Keratinocyte (primary cell): ENCODE results near the gene DNAH17. TPM values are rescaled to one million over a fixed set of nuclear protein-coding genes. Genes with fewer than 3 reads are reported as not detected.

Experiments
- DNase-seq: peaks from one replicate; pipeline ENCODE4 v3.0.0-alpha.2; 2011; ENCODE audit warnings: low read depth, missing footprints, low spot score
- FAIRE-seq: peaks from 2 replicates; lab custom pipeline; 2011; peaks lifted over from hg19 to GRCh38; lab: Jason Lieb, UNC
- H2AFZ ChIP-seq: 2 replicates; pipeline ENCODE4 v1.6.0; 2012; ENCODE audit warnings: low read length, control low read depth, inconsistent platforms; ENCODE audit not compliant: control insufficient read depth
- H3K27ac ChIP-seq: 2 replicates; pipeline ENCODE4 v1.5.1; 2011; ENCODE audit warnings: low read length; ENCODE audit not compliant: control insufficient read depth, insufficient read depth
- H3K27me3 ChIP-seq: 3 replicates; pipeline ENCODE4 v1.6.0; 2011; ENCODE audit warnings: low read length; ENCODE audit not compliant: control insufficient read depth, insufficient read depth; ENCODE audit errors: extremely low read depth
- H3K36me3 ChIP-seq, 2 experiments: 2 replicates in 1 of 2; 3 replicates in 1 of 2; pipeline ENCODE4 v1.5.1; 2011; ENCODE audit warnings: low read length in 2 of 2, mild to moderate bottlenecking in 1 of 2; ENCODE audit not compliant: control insufficient read depth in 2 of 2, insufficient read depth in 2 of 2; ENCODE audit errors: extremely low read depth in 1 of 2
- H3K4me1 ChIP-seq: 3 replicates; pipeline ENCODE4 v1.5.1; 2011; ENCODE audit warnings: low read length; ENCODE audit not compliant: control insufficient read depth, insufficient read depth; ENCODE audit errors: extremely low read depth
- H3K4me2 ChIP-seq: 3 replicates; pipeline ENCODE4 v1.6.0; 2011; ENCODE audit warnings: low read depth, low read length; ENCODE audit not compliant: control insufficient read depth, insufficient read depth; ENCODE audit errors: extremely low read depth
- H3K4me3 ChIP-seq, 3 experiments: fragments of 200-600 bp in 1 of 3; sonication (generic) in 1 of 3; 2 replicates in 2 of 3; 3 replicates in 1 of 3; pipeline ENCODE4 v1.5.1; 2011 to 2016; ENCODE audit warnings: low read length in 3 of 3, mild to moderate bottlenecking in 3 of 3, control low read depth in 2 of 3, inconsistent platforms in 1 of 3, low read depth in 1 of 3, mixed read lengths in 1 of 3, mixed run types in 1 of 3, moderate library complexity in 1 of 3; ENCODE audit not compliant: control insufficient read depth in 2 of 3, insufficient read depth in 2 of 3; ENCODE audit errors: extremely low read depth in 1 of 3
- H3K79me2 ChIP-seq: 2 replicates; pipeline ENCODE4 v1.6.0; 2012; ENCODE audit warnings: low read length; ENCODE audit not compliant: control insufficient read depth, insufficient read depth
- H3K9ac ChIP-seq: 3 replicates; pipeline ENCODE4 v1.6.0; 2011; ENCODE audit warnings: low read length; ENCODE audit not compliant: control insufficient read depth, insufficient read depth; ENCODE audit errors: extremely low read depth
- H3K9me1 ChIP-seq: 3 replicates; pipeline ENCODE4 v1.6.0; 2011; ENCODE audit warnings: low read length; ENCODE audit not compliant: control insufficient read depth, insufficient read depth; ENCODE audit errors: extremely low read depth
- H3K9me3 ChIP-seq: 2 replicates; pipeline ENCODE4 v1.5.1; 2012; ENCODE audit warnings: low read depth, low read length; ENCODE audit not compliant: control insufficient read depth
- H4K20me1 ChIP-seq: 3 replicates; pipeline ENCODE4 v1.6.0; 2011; ENCODE audit warnings: low read length; ENCODE audit not compliant: control insufficient read depth, insufficient read depth; ENCODE audit errors: extremely low read depth
- EZH2 ChIP-seq: IDR thresholded peaks from one replicate; pipeline ENCODE4 v1.6.1; 2012; ENCODE audit warnings: inconsistent platforms, mild to moderate bottlenecking, low read length, moderate library complexity
- dilution Hi-C: fragments of 300-500 bp; cut with MboI; formaldehyde crosslinking; loops from one replicate; pipeline ENCODE4 v1.7.0; 2020; ENCODE audit warnings: low sequenced_read_pairs; ENCODE audit not compliant: extremely low pct_ligation_motif_present
- polyA plus RNA-seq, 5 experiments: library from polyadenylated mRNA; depleted of rRNA in 3 of 5; stranded (reverse) in 3 of 5; stranded (forward) in 1 of 5; unstranded in 1 of 5; fragments of >200 nt; gene quantifications; 1 replicate in 1 of 5; 2 replicates in 3 of 5; 3 replicates in 1 of 5; pipeline versions ENCODE4 v1.2.1 to v1.2.3, GENCODE V29; 2011 to 2012; ENCODE audit warnings: missing spikeins in 2 of 5, low read depth in 1 of 5, low replicate concordance in 1 of 5
- small RNA-seq, 3 experiments: library from RNA; depleted of rRNA; stranded (forward); fragments of <200 nt; gene quantifications; one replicate each; pipeline ENCODE3, GENCODE V24; 2012; ENCODE audit warnings: low read depth in 3 of 3, low replicate concordance in 1 of 3; ENCODE audit not compliant: insufficient read length in 3 of 3
- TF ChIP-seq, protein P1 (sequence below), 3 experiments: IDR thresholded peaks in 1 of 3; conservative IDR thresholded peaks in 1 of 3; optimal IDR thresholded peaks in 1 of 3; 2 replicates in 2 of 3; 3 replicates in 1 of 3; pipeline versions ENCODE3 to v1.5.1; 2011; ENCODE audit warnings: low read length in 3 of 3, mild to moderate bottlenecking in 3 of 3, moderate library complexity in 2 of 3, control low read depth in 1 of 3, inconsistent platforms in 1 of 3; ENCODE audit not compliant: insufficient read depth in 2 of 3; ENCODE audit errors: extremely low read depth in 1 of 3

Gene DNAH17
- polyA plus RNA-seq, 1 donor (not counting 4 experiments of a cell fraction or from before 2014, with no cell fraction given): 0.16 TPM

DNA sequence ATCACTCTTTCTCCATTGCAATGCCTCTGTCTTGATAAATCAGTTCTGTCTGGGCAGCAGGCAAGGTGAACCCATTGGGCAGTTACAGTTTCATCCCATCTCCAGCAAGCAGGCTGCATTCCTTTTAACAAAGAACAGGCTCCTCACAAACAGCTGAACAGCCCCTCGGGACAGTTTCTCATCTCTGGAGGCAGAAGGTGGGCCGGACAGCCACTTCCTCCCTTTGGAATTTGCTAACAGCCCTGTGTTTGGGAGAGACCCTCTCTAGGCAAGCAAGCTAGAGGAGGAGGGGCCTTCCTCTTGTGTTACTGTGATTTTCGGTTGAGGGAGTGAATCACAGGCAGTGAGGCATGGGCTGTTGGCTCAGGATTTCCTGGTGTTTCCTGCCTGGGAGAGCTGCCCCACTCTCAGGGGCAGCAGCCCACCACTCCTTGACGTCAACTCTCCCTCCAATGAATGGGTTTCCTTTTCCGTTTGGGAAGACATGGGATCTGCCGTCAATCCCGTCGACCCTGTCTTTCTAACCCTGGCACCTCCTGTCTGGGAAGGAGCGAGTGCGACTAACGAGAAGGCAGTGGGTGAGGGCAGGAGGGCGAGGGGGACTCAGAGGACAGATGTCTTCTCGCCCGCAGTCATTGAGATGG, 202.4 kb downstream of the DNAH17 start:
- H2AFZ ChIP-seq: peak overlapping the region; percentile 36

DNA sequence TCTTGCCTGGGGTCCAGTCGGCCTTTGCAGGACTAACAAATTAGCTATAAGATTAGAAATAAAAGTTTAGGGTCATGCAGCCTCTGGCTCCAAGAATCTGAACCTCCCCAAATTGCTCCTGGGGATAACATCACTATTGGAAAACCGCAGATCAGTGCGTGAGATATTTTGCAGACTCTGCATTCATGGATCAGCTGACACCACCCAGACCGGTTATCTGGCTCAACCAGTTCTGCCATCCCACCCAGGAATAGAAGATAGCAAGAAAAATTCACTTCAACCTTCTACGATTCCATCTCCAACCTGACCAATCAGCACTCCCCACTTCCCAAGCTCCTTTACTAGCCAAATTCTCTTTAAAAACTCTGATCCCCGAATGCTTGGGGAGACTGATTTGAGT, 203.0 kb downstream of the DNAH17 start:
- H3K27me3 ChIP-seq: no peaks in the 10 kb centered on the region
- H3K9ac ChIP-seq: no peak overlapping the region
- FAIRE-seq (no peak), DNase-seq (no peak)
- peak overlapping the region; percentile 65 for H3K27ac ChIP-seq
- peaks cover 36% of the 10 kb centered on the region for H3K4me1 ChIP-seq
- dilution Hi-C loops: no loop called here
- H3K9me1 ChIP-seq: peaks cover 6% of the 10 kb centered on the region
- H3K9me3 ChIP-seq: no peaks in the 10 kb centered on the region
- H3K4me2 ChIP-seq: peak overlapping the region; percentile 47
- H3K79me2 ChIP-seq: peaks cover 4% of the 10 kb centered on the region
- no peaks in the 10 kb centered on the region for H4K20me1 ChIP-seq
- no peaks in the 10 kb centered on the region for H3K36me3 ChIP-seq
- TF ChIP-seq, protein P1, sequence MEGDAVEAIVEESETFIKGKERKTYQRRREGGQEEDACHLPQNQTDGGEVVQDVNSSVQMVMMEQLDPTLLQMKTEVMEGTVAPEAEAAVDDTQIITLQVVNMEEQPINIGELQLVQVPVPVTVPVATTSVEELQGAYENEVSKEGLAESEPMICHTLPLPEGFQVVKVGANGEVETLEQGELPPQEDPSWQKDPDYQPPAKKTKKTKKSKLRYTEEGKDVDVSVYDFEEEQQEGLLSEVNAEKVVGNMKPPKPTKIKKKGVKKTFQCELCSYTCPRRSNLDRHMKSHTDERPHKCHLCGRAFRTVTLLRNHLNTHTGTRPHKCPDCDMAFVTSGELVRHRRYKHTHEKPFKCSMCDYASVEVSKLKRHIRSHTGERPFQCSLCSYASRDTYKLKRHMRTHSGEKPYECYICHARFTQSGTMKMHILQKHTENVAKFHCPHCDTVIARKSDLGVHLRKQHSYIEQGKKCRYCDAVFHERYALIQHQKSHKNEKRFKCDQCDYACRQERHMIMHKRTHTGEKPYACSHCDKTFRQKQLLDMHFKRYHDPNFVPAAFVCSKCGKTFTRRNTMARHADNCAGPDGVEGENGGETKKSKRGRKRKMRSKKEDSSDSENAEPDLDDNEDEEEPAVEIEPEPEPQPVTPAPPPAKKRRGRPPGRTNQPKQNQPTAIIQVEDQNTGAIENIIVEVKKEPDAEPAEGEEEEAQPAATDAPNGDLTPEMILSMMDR (optimal IDR thresholded peaks at IDR 0.05 in 1 of 3, IDR thresholded peaks at IDR 0.05 in 1 of 3, conservative IDR thresholded peaks at IDR 0.05 in 1 of 3; ENCODE audit: extremely low read depth in 1 of 3, insufficient read depth in 2 of 3, low read length in 3 of 3): no peak
- TF ChIP-seq EZH2: no peak
- no peak overlapping the region for H2AFZ ChIP-seq
- H3K4me3 ChIP-seq: no peak overlapping the region

More for the DNA sequence above, 202.4 kb downstream of the DNAH17 start:
- H3K79me2 ChIP-seq: peaks cover 9% of the 10 kb centered on the region
- peaks cover 36% of the 10 kb centered on the region for H3K4me1 ChIP-seq
- H3K4me3 ChIP-seq: no peak overlapping the region
- DNase-seq (no peak), FAIRE-seq (no peak)
- no peaks in the 10 kb centered on the region for H3K9me3 ChIP-seq
- dilution Hi-C loops: no loop called here
- H3K9me1 ChIP-seq: peaks cover 6% of the 10 kb centered on the region
- no peaks in the 10 kb centered on the region for H3K27me3 ChIP-seq
- no peaks in the 10 kb centered on the region for H4K20me1 ChIP-seq
- no peaks in the 10 kb centered on the region for H3K36me3 ChIP-seq
- no peak for TF ChIP-seq EZH2
- TF ChIP-seq, protein P1 (optimal IDR thresholded peaks at IDR 0.05 in 1 of 3, IDR thresholded peaks at IDR 0.05 in 1 of 3, conservative IDR thresholded peaks at IDR 0.05 in 1 of 3; ENCODE audit: extremely low read depth in 1 of 3, insufficient read depth in 2 of 3, low read length in 3 of 3): no peak
- peak overlapping the region; percentile 47 for H3K4me2 ChIP-seq
- H3K27ac ChIP-seq: peak overlapping the region; percentile 65
- peak overlapping the region; percentile 36 for H3K9ac ChIP-seq

Small RNAs within 50 kb of the gene (small RNA-seq; reads per million reads assigned to genes)
- gene RF00415 (0 reads per million in 3 experiments), gene RN7SL454P (0 reads per million in 3 experiments)

Other genes starting within 250 kb of the DNAH17 start
- gene SOCS3, start 217.3 kb downstream of the DNAH17 start, polyA plus RNA-seq: 2.7 to 16.5 TPM (median 9.4 TPM) in 3 replicates
- 18.4 to 21.1 TPM (median 19.6 TPM) in 3 replicates for gene PGS1, start 198.7 kb downstream of the DNAH17 start, polyA plus RNA-seq
- 27.7 to 28.3 TPM (median 28.2 TPM) in 3 replicates for gene CYTH1, start 204.9 kb upstream of the DNAH17 start, polyA plus RNA-seq